Ascending aorta (tissue), 2 donors: ENCODE measurements around the gene FNDC7. TPM values are rescaled to one million over a fixed set of nuclear protein-coding genes. Genes with fewer than 3 reads are reported as not detected.

Experiments
- DNase-seq, 2 donors: peaks; one replicate each; pipeline ENCODE4 v3.0.0-alpha.2; 2019; ENCODE audit warnings: low spot score in 2 of 2
- H3K27ac ChIP-seq, 2 donors: fragments of 200-600 bp; sonication (generic); one replicate each; pipeline ENCODE4 v1.5.1; 2016 to 2017; ENCODE audit warnings: mild to moderate bottlenecking in 1 of 2
- H3K27me3 ChIP-seq: fragments of 200-600 bp; sonication (generic); one replicate; pipeline ENCODE4 v1.5.1; 2017
- H3K36me3 ChIP-seq, 2 donors: fragments of 200-600 bp; sonication (generic); one replicate each; pipeline ENCODE4 v1.5.1; 2016
- H3K4me1 ChIP-seq, 2 donors: fragments of 200-600 bp; sonication (generic); one replicate each; pipeline ENCODE4 v1.5.1; 2016 to 2017; ENCODE audit warnings: mild to moderate bottlenecking in 1 of 2
- H3K4me3 ChIP-seq, 2 donors: fragments of 200-600 bp; sonication (generic); one replicate each; pipeline ENCODE4 v1.5.1; 2016 to 2017; ENCODE audit warnings: mild to moderate bottlenecking in 1 of 2
- H3K9me3 ChIP-seq, 2 donors: fragments of 200-600 bp; sonication (generic); one replicate each; pipeline ENCODE4 v1.5.1; 2016
- intact Hi-C: fragments of 100-400 bp; cut with DNase I; formaldehyde crosslinking; loops from one replicate; pipeline ENCODE4 v1.15.1; 2023
- total RNA-seq: library from RNA; depleted of rRNA; stranded (reverse); fragments of >200 nt; gene quantifications from one replicate; pipeline ENCODE4 v1.1.0, GENCODE V29; 2016
- TF ChIP-seq, protein P1 (sequence below), 3 experiments: fragments of 200-600 bp in 2 of 3; fragments of 450-650 bp in 1 of 3; sonication (generic) in 2 of 3; IDR thresholded peaks; one replicate each; pipeline ENCODE4 v1.5.1; 2016 to 2019; ENCODE audit warnings: antibody characterized with exemption in 3 of 3, mild to moderate bottlenecking in 1 of 3, moderate library complexity in 1 of 3

The FNDC7 gene
- total RNA-seq, 1 donor from 2014 or later: not detected

- no peaks in the 10 kb centered on the region for H3K9me3 ChIP-seq
- H3K27ac ChIP-seq: peak within 1 kb of the TSS; percentile 92 to 99
- intact Hi-C loops: loop anchor here (1.0 to 5.0 kb wide), 4 partner anchors 31 to 131 kb away; partner anchors contain the start of genes EEIG2, HENMT1 and STXBP3
- peak; percentile 80 to 97 for DNase-seq
- H3K27me3 ChIP-seq: no peaks in the 10 kb centered on the region
- H3K4me1 ChIP-seq: peaks cover 0 to 16% of the 10 kb centered on the region in 2 donors
- H3K4me3 ChIP-seq: peak within 1 kb of the TSS; percentile 82 to 98
- H3K36me3 ChIP-seq: peaks cover 13 to 17% of the 10 kb centered on the region in 2 donors
- TF ChIP-seq, protein P1, sequence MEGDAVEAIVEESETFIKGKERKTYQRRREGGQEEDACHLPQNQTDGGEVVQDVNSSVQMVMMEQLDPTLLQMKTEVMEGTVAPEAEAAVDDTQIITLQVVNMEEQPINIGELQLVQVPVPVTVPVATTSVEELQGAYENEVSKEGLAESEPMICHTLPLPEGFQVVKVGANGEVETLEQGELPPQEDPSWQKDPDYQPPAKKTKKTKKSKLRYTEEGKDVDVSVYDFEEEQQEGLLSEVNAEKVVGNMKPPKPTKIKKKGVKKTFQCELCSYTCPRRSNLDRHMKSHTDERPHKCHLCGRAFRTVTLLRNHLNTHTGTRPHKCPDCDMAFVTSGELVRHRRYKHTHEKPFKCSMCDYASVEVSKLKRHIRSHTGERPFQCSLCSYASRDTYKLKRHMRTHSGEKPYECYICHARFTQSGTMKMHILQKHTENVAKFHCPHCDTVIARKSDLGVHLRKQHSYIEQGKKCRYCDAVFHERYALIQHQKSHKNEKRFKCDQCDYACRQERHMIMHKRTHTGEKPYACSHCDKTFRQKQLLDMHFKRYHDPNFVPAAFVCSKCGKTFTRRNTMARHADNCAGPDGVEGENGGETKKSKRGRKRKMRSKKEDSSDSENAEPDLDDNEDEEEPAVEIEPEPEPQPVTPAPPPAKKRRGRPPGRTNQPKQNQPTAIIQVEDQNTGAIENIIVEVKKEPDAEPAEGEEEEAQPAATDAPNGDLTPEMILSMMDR (IDR thresholded peaks at IDR 0.05): no peak
Measured at GRCh38 chr1:108691942-108692723, 20.6 kb upstream of the FNDC7 start, which contains the start of gene PRPF38B. Gene PRPF38B (plus strand): TSS chr1:108692310. CDS start chr1:108692592, 282 bp downstream.

- Histone ChIP-seq H3K4me3 (peak overlapping the region; percentile 82 to 98), H3K27me3 (no peaks in the 10 kb centered on the region), H3K4me1 (peaks cover 0 to 16% of the 10 kb centered on the region in 2 donors), H3K9me3 (no peaks in the 10 kb centered on the region), H3K36me3 (peaks cover 19 to 25% of the 10 kb centered on the region in 2 donors), H3K27ac (peak overlapping the region; percentile 92 to 99)
- intact Hi-C loops: loop anchor here (1.0 to 5.0 kb wide), 4 partner anchors 32 to 132 kb away; partner anchors contain the start of genes EEIG2, HENMT1 and STXBP3
- DNase-seq: peak; percentile 10 to 78
- TF ChIP-seq, protein P1 (IDR thresholded peaks at IDR 0.05): peak in 2 of 3 experiments; percentile 6 to 22
Measured at GRCh38 chr1:108692724-108693655, 19.7 kb upstream of the FNDC7 start.

- peaks cover 40 to 51% of the 10 kb centered on the region in 2 donors for H3K36me3 ChIP-seq
- H3K27me3 ChIP-seq: no peaks in the 10 kb centered on the region
- intact Hi-C loops: no loop called here
- DNase-seq: no peak
- TF ChIP-seq, protein P1 (IDR thresholded peaks at IDR 0.05): no peak
- H3K4me1 ChIP-seq: peaks cover 0 to 16% of the 10 kb centered on the region in 2 donors
- no peak overlapping the region for H3K27ac ChIP-seq
- no peaks in the 10 kb centered on the region for H3K9me3 ChIP-seq
- peak overlapping the region in 1 of 2 donors; percentile 22 for H3K4me3 ChIP-seq
Measured at GRCh38 chr1:108695535-108695934, 17.2 kb upstream of the FNDC7 start.

DNA sequence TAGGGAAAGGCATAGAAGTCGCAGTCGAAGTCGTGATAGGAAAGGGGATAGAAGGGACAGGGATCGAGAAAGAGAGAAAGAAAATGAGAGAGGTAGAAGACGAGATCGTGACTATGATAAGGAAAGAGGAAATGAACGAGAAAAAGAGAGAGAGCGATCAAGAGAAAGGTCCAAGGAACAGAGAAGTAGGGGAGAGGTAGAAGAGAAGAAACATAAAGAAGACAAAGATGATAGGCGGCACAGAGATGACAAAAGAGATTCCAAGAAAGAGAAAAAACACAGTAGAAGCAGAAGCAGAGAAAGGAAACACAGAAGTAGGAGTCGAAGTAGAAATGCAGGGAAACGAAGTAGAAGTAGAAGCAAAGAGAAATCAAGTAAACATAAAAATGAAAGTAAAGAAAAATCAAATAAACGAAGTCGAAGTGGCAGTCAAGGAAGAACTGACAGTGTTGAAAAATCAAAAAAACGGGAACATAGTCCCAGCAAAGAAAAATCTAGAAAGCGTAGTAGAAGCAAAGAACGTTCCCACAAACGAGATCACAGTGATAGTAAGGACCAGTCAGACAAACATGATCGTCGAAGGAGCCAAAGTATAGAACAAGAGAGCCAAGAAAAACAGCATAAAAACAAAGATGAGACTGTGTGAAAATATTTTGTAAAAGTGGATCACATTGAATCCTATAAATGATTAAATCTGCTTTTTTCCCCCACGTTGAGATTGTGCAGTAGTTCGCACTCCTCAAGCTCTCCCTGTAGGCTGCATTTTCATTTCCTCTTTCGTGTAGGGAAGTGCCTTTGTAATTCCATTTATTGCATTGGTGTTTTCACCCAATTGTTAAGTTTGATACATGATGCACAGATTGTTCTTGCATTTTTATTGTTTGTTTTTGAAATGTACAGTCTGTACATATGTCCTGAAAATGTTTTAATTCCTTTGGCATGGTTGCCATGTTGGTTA is 13.1 kb upstream of the FNDC7 start:
- intact Hi-C loops: no loop called here
- peaks cover 40 to 62% of the 10 kb centered on the region in 2 donors for H3K36me3 ChIP-seq

More for the DNA sequence above, 13.1 kb upstream of the FNDC7 start:
- Histone ChIP-seq H3K27ac (no peak overlapping the region), H3K27me3 (no peaks in the 10 kb centered on the region), H3K4me3 (no peak overlapping the region), H3K4me1 (peaks cover 0 to 6% of the 10 kb centered on the region in 2 donors), H3K9me3 (no peaks in the 10 kb centered on the region)
- TF ChIP-seq, protein P1 (IDR thresholded peaks at IDR 0.05): no peak
- DNase-seq: no peak
